Upper lobe of right lung (tissue), 1 donor: Measurements from ENCODE around the gene CRLF2. TPM values are rescaled to one million over a fixed set of nuclear protein-coding genes. Genes with fewer than 3 reads are reported as not detected.

Experiments
- ATAC-seq: fragments of 200-7000 bp; cut with Tn5 transposase; one replicate; pipeline ENCODE4 v1.9.1; 2020; ENCODE audit warnings: mild to moderate bottlenecking, moderate library complexity
- DNase-seq: peaks from one replicate; pipeline ENCODE4 v3.0.0-alpha.2; 2020
- H3K27ac ChIP-seq: fragments of 200-600 bp; one replicate; pipeline ENCODE4 v1.8.0; 2022
- H3K27me3 ChIP-seq: fragments of 200-600 bp; one replicate; pipeline ENCODE4 v1.8.0; 2022; ENCODE audit warnings: mild to moderate bottlenecking
- H3K36me3 ChIP-seq: fragments of 200-600 bp; one replicate; pipeline ENCODE4 v1.8.0; 2022
- H3K4me1 ChIP-seq: fragments of 200-600 bp; one replicate; pipeline ENCODE4 v1.8.0; 2022
- H3K4me3 ChIP-seq: fragments of 200-600 bp; one replicate; pipeline ENCODE4 v1.8.0; 2022; ENCODE audit warnings: mild to moderate bottlenecking
- H3K9me3 ChIP-seq: fragments of 200-600 bp; one replicate; pipeline ENCODE4 v1.8.0; 2022
- CTCF ChIP-seq: fragments of 200-600 bp; IDR thresholded peaks from one replicate; pipeline ENCODE4 v1.8.0; 2022; ENCODE audit warnings: antibody characterized with exemption
- intact Hi-C: fragments of 100-400 bp; cut with DNase I; formaldehyde crosslinking; loops from one replicate; pipeline ENCODE4 v1.11.0; 2022
- total RNA-seq: library from RNA; stranded (reverse); fragmentation: NEBNext Ultra II Directional; extraction: Animal tissue kit (Norgen Biotek cat#: 25700); gene quantifications from one replicate; pipeline ENCODE4 v1.2.1, GENCODE V29; 2021
- donor health status: DM: no; HTN: yes; CAD: no; lungs with severe emphysema.

The CRLF2 gene
- total RNA-seq, 1 donor from 2014 or later: 1.2 TPM

- ATAC-seq (no peak), DNase-seq (no peak)
- no peak for TF ChIP-seq CTCF
- H3K9me3 ChIP-seq: no peaks in the 10 kb centered on the region
- H3K27me3 ChIP-seq: peaks cover 5% of the 10 kb centered on the region
- H3K27ac ChIP-seq: no peak overlapping the region
- no peak overlapping the region for H3K4me3 ChIP-seq
- no peaks in the 10 kb centered on the region for H3K36me3 ChIP-seq
- intact Hi-C loops: no loop called here
- no peaks in the 10 kb centered on the region for H3K4me1 ChIP-seq
Measured at GRCh38 chrX:1144293-1144692, 68.2 kb downstream of the CRLF2 start.

Other genes with a start within 250 kb of the CRLF2 start
- 34.0 TPM for gene CSF2RA, start 56.2 kb upstream of the CRLF2 start, total RNA-seq
- gene IL3RA, start 124.1 kb upstream of the CRLF2 start, total RNA-seq: 43.0 TPM
- 337 TPM for gene SLC25A6, start 179.5 kb upstream of the CRLF2 start, total RNA-seq
- 23.8 TPM for gene ASMTL, start 240.3 kb upstream of the CRLF2 start, total RNA-seq